Measurements from ENCODE around the gene VWA8.

GRCh38 chr13:41622432-41623429 lies 338.2 kb downstream of the VWA8 start:
- TF ChIP-seq CTCF (conservative IDR thresholded peaks at IDR 0.05; ENCODE audit: low read depth in 2 of 2), result no peak
- no peak for TF ChIP-seq REST (IDR thresholded peaks at IDR 0.05; ENCODE audit: unreplicated experiment)
- no peak for TF ChIP-seq CREB1 (CRISPR knock-in tag; IDR thresholded peaks at IDR 0.05; ENCODE audit: low read depth)
- TF ChIP-seq EZH2 (IDR thresholded peaks at IDR 0.05; ENCODE audit: low read depth, unreplicated experiment), result no peak
- no peak for TF ChIP-seq ZNF114 (CRISPR knock-in tag; IDR thresholded peaks at IDR 0.05)
- no peak for TF ChIP-seq EZH2phosphoT487 (IDR thresholded peaks at IDR 0.05; ENCODE audit: unreplicated experiment)
- no peak for TF ChIP-seq POLR2AphosphoS5 (IDR thresholded peaks at IDR 0.05; ENCODE audit: low read depth)
- TF ChIP-seq ETS1 (IDR thresholded peaks at IDR 0.05), result no peak

Measured in GM23338 (cell line).